ENCODE results near the gene CCDC167.

- no peak for TF ChIP-seq CTCF (IDR thresholded peaks at IDR 0.05 in 4 of 5, conservative IDR thresholded peaks at IDR 0.05 in 1 of 5)
- TF ChIP-seq POLR2A (IDR thresholded peaks at IDR 0.05), result no peak
Observed at GRCh38 chr6:37513576-37513975, 13.9 kb upstream of the CCDC167 start.
